Measurements from ENCODE around the gene CRIP3. TPM values are rescaled to one million over a fixed set of nuclear protein-coding genes. Genes with fewer than 3 reads are reported as not detected.

The CRIP3 gene
- total and polyA plus RNA-seq, 2 donors (not counting 3 experiments of a cell fraction or from before 2014, with no cell fraction given): not detected

DNA sequence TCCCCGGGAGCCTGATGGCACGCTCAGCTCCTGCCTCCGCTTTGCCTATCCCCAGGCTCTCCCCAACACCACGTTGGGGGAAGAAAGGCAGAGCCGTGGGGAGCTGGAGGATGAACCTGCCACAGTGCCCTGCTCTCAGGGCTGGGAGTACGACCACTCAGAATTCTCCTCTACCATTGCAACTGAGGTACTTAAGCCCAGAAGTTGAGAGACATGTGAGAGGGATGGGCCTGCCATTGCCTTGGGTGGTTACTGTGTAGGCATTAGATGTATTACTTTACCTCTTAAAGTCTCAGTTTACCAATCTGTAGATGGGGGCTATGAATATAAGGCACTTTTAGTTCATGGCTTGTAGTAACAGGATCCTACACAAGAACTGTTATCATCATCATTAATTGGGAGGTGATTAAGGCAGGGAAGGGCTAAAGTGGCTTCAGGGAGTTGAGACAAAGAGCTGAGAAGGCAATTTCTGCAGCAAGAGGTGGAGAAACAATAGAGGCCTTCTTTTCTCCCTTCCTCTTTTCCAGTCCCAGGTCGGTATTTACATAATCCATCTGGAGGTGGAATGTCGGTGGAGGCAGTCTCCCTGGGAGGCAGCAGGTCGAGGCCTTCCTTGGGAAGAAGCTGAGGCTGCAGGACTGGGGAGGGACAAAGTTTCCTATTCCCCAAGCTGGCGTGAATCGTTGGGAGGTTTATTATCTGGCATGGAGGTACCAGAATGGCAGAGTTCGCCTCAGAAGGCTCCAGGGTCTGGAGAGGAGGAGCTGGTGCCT lies 9.9 kb downstream of the CRIP3 start:
- no peaks in the 10 kb centered on the region for H3K9me1 ChIP-seq (replicated peaks; ENCODE audit: control insufficient read depth, extremely low read depth, insufficient read depth, low read length)
- DNase-seq (ENCODE audit: low read depth, low spot score) (no peak), FAIRE-seq (no peak)
- ChIA-PET CTCF (interaction anchor here (1.0 kb wide), 1 partner anchor 35 kb away, joined by 3 read pairs; no protein-coding TSS in a partner anchor), POLR2A (no interaction called here)
- H3K79me2 ChIP-seq (ENCODE audit: control insufficient read depth, insufficient read depth, low read length): no peaks in the 10 kb centered on the region
- dilution Hi-C loops (cut with MboI; ENCODE audit: extremely low pct_ligation_motif_present, low sequenced_read_pairs) (no loop called here), intact Hi-C loops (cut with micrococcal nuclease) (no loop called here)
- H2AFZ ChIP-seq (ENCODE audit: low read depth, low read length): no peak overlapping the region
- H3K36me3 ChIP-seq (ENCODE audit: control insufficient read depth in 2 of 2, extremely low read depth in 1 of 2, insufficient read depth in 2 of 2, low read length in 2 of 2): no peaks in the 10 kb centered on the region
- no peak overlapping the region for H3K9ac ChIP-seq (replicated peaks; ENCODE audit: extremely low read depth, insufficient read depth, low read length)
- H3K4me2 ChIP-seq (ENCODE audit: insufficient read depth, low read length): no peak overlapping the region
- TF ChIP-seq EZH2 (IDR thresholded peaks at IDR 0.05; ENCODE audit: borderline replicate concordance, low read depth, low read length, severe bottlenecking): no peak
- TF ChIP-seq MYC (IDR thresholded peaks at IDR 0.05; ENCODE audit: low read depth, low read length): no peak
- TF ChIP-seq JUN (IDR thresholded peaks at IDR 0.05; ENCODE audit: borderline replicate concordance, insufficient read depth, insufficient read length, low read depth): no peak
- TF ChIP-seq GATA2 (IDR thresholded peaks at IDR 0.05; ENCODE audit: insufficient read depth, insufficient read length, low read depth, low read length): no peak
- no peak for TF ChIP-seq POLR2AphosphoS5 (IDR thresholded peaks at IDR 0.05; ENCODE audit: insufficient read depth, low read depth, low read length)
- TF ChIP-seq FOS (IDR thresholded peaks at IDR 0.05; ENCODE audit: borderline replicate concordance, insufficient read depth, low read length): no peak
- TF ChIP-seq, protein P1, sequence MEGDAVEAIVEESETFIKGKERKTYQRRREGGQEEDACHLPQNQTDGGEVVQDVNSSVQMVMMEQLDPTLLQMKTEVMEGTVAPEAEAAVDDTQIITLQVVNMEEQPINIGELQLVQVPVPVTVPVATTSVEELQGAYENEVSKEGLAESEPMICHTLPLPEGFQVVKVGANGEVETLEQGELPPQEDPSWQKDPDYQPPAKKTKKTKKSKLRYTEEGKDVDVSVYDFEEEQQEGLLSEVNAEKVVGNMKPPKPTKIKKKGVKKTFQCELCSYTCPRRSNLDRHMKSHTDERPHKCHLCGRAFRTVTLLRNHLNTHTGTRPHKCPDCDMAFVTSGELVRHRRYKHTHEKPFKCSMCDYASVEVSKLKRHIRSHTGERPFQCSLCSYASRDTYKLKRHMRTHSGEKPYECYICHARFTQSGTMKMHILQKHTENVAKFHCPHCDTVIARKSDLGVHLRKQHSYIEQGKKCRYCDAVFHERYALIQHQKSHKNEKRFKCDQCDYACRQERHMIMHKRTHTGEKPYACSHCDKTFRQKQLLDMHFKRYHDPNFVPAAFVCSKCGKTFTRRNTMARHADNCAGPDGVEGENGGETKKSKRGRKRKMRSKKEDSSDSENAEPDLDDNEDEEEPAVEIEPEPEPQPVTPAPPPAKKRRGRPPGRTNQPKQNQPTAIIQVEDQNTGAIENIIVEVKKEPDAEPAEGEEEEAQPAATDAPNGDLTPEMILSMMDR (IDR thresholded peaks at IDR 0.05; ENCODE audit: extremely low read depth in 1 of 2, insufficient read depth in 1 of 2, low read depth in 1 of 2, low read length in 2 of 2): no peak
- no peak for TF ChIP-seq POLR2A (IDR thresholded peaks at IDR 0.05; ENCODE audit: low read depth, low read length)
- TF ChIP-seq, protein P2, sequence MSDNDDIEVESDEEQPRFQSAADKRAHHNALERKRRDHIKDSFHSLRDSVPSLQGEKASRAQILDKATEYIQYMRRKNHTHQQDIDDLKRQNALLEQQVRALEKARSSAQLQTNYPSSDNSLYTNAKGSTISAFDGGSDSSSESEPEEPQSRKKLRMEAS (IDR thresholded peaks at IDR 0.05; ENCODE audit: insufficient read depth, insufficient read length): no peak
- BruUV-seq (replicated peaks): no TSS peak
- H3K9me3 ChIP-seq (replicated peaks; ENCODE audit: control insufficient read depth, insufficient read depth, low read length): no peaks in the 10 kb centered on the region
- no peak overlapping the region for H3K27ac ChIP-seq (ENCODE audit: insufficient read depth, low read depth, low read length)
- no peaks in the 10 kb centered on the region for H3K4me1 ChIP-seq (ENCODE audit: control insufficient read depth, extremely low read depth, insufficient read depth, low read length)
- H3K4me3 ChIP-seq (replicated peaks in 1 of 3; ENCODE audit: insufficient read depth in 1 of 3, low read depth in 1 of 3, low read length in 3 of 3): no peak overlapping the region
- H4K20me1 ChIP-seq (replicated peaks; ENCODE audit: control insufficient read depth, extremely low read depth, insufficient read depth, low read length): no peaks in the 10 kb centered on the region
- peaks cover 0 to 13% of the 10 kb centered on the region in 2 experiments for H3K27me3 ChIP-seq (ENCODE audit: control insufficient read depth in 2 of 2, insufficient read depth in 2 of 2, low read length in 2 of 2)
